ENCODE results near the gene NR5A1. TPM values are rescaled to one million over a fixed set of nuclear protein-coding genes. Genes with fewer than 3 reads are reported as not detected.

The NR5A1 gene
- total and polyA plus RNA-seq, 9 donors, result not detected

- H3K4me3 ChIP-seq (ENCODE audit: low read length), result no peak overlapping the region
- H3K27ac ChIP-seq (ENCODE audit: low read length), result no peak overlapping the region
- no peak for DNase-seq
- H3K27me3 ChIP-seq (ENCODE audit: control insufficient read depth, insufficient read depth, low read length), result peaks cover 12% of the 10 kb centered on the region
- no peaks in the 10 kb centered on the region for H3K4me1 ChIP-seq (ENCODE audit: control insufficient read depth, insufficient read depth, low read length)
- peaks cover 2% of the 10 kb centered on the region for H3K9me3 ChIP-seq (replicated peaks; ENCODE audit: control insufficient read depth, low read depth, low read length)
- no CpG with 5 or more reads among the region's 2 CpGs for WGBS (ENCODE audit: insufficient coverage)
- H3K36me3 ChIP-seq (ENCODE audit: control insufficient read depth, insufficient read depth, low read length), result no peaks in the 10 kb centered on the region
Measured at GRCh38 chr9:124443625-124444024, 63.6 kb downstream of the NR5A1 start.

- no peaks in the 10 kb centered on the region for H3K36me3 ChIP-seq (ENCODE audit: control insufficient read depth, insufficient read depth, low read length)
- H3K27ac ChIP-seq (ENCODE audit: low read length), result no peak overlapping the region
- 70% methylated on average over 2 of the region's 3 CpGs for WGBS (ENCODE audit: insufficient coverage)
- no peaks in the 10 kb centered on the region for H3K4me1 ChIP-seq (ENCODE audit: control insufficient read depth, insufficient read depth, low read length)
- no peak overlapping the region for H3K4me3 ChIP-seq (ENCODE audit: low read length)
- DNase-seq, result no peak
- H3K27me3 ChIP-seq (ENCODE audit: control insufficient read depth, insufficient read depth, low read length), result peaks cover 12% of the 10 kb centered on the region
- H3K9me3 ChIP-seq (replicated peaks; ENCODE audit: control insufficient read depth, low read depth, low read length), result peaks cover 2% of the 10 kb centered on the region
Measured at GRCh38 chr9:124442826-124443225, 64.4 kb downstream of the NR5A1 start.

GRCh38 chr9:124442379-124442778, 64.8 kb downstream of the NR5A1 start:
- Histone ChIP-seq H3K27me3 (ENCODE audit: control insufficient read depth, insufficient read depth, low read length) (peaks cover 12% of the 10 kb centered on the region), H3K27ac (ENCODE audit: low read length) (no peak overlapping the region), H3K9me3 (replicated peaks; ENCODE audit: control insufficient read depth, low read depth, low read length) (peaks cover 2% of the 10 kb centered on the region), H3K4me3 (ENCODE audit: low read length) (no peak overlapping the region), H3K4me1 (ENCODE audit: control insufficient read depth, insufficient read depth, low read length) (no peaks in the 10 kb centered on the region), H3K36me3 (ENCODE audit: control insufficient read depth, insufficient read depth, low read length) (no peaks in the 10 kb centered on the region)
- DNase-seq, result no peak

GRCh38 chr9:124441291-124441690, 65.9 kb downstream of the NR5A1 start:
- peaks cover 2% of the 10 kb centered on the region for H3K9me3 ChIP-seq (replicated peaks; ENCODE audit: control insufficient read depth, low read depth, low read length)
- no peak overlapping the region for H3K4me3 ChIP-seq (ENCODE audit: low read length)
- H3K36me3 ChIP-seq (ENCODE audit: control insufficient read depth, insufficient read depth, low read length), result no peaks in the 10 kb centered on the region
- peaks cover 11% of the 10 kb centered on the region for H3K27me3 ChIP-seq (ENCODE audit: control insufficient read depth, insufficient read depth, low read length)
- H3K27ac ChIP-seq (ENCODE audit: low read length), result no peak overlapping the region
- no peaks in the 10 kb centered on the region for H3K4me1 ChIP-seq (ENCODE audit: control insufficient read depth, insufficient read depth, low read length)
- DNase-seq, result no peak
- 72% methylated on average over 14 of the region's 16 CpGs for WGBS (ENCODE audit: insufficient coverage)

- Histone ChIP-seq H3K27ac (ENCODE audit: low read length) (no peak overlapping the region), H3K9me3 (replicated peaks; ENCODE audit: control insufficient read depth, low read depth, low read length) (peaks cover 2% of the 10 kb centered on the region), H3K4me1 (ENCODE audit: control insufficient read depth, insufficient read depth, low read length) (no peaks in the 10 kb centered on the region), H3K36me3 (ENCODE audit: control insufficient read depth, insufficient read depth, low read length) (no peaks in the 10 kb centered on the region), H3K27me3 (ENCODE audit: control insufficient read depth, insufficient read depth, low read length) (peaks cover 11% of the 10 kb centered on the region), H3K4me3 (ENCODE audit: low read length) (no peak overlapping the region)
- DNase-seq, result no peak
- WGBS (ENCODE audit: insufficient coverage), result 54% methylated on average over 5 of the region's 10 CpGs
Measured at GRCh38 chr9:124440786-124441185, 66.4 kb downstream of the NR5A1 start.

GRCh38 chr9:124439686-124440243, 67.4 kb downstream of the NR5A1 start:
- Histone ChIP-seq H3K4me3 (ENCODE audit: low read length) (no peak overlapping the region), H3K9me3 (replicated peaks; ENCODE audit: control insufficient read depth, low read depth, low read length) (peaks cover 2% of the 10 kb centered on the region), H3K36me3 (ENCODE audit: control insufficient read depth, insufficient read depth, low read length) (no peaks in the 10 kb centered on the region), H3K27ac (ENCODE audit: low read length) (no peak overlapping the region), H3K4me1 (ENCODE audit: control insufficient read depth, insufficient read depth, low read length) (no peaks in the 10 kb centered on the region), H3K27me3 (ENCODE audit: control insufficient read depth, insufficient read depth, low read length) (peaks cover 11% of the 10 kb centered on the region)
- DNase-seq, result no peak
- 97% methylated on average over 6 of the region's 6 CpGs for WGBS (ENCODE audit: insufficient coverage)

GRCh38 chr9:124439086-124439485, 68.1 kb downstream of the NR5A1 start:
- Histone ChIP-seq H3K4me1 (ENCODE audit: control insufficient read depth, insufficient read depth, low read length) (no peaks in the 10 kb centered on the region), H3K4me3 (ENCODE audit: low read length) (no peak overlapping the region), H3K36me3 (ENCODE audit: control insufficient read depth, insufficient read depth, low read length) (no peaks in the 10 kb centered on the region), H3K9me3 (replicated peaks; ENCODE audit: control insufficient read depth, low read depth, low read length) (peaks cover 2% of the 10 kb centered on the region), H3K27ac (ENCODE audit: low read length) (no peak overlapping the region), H3K27me3 (ENCODE audit: control insufficient read depth, insufficient read depth, low read length) (peaks cover 11% of the 10 kb centered on the region)
- DNase-seq, result no peak
- WGBS (ENCODE audit: insufficient coverage), result no CpG with 5 or more reads among the region's 1 CpG

GRCh38 chr9:124438091-124438490, 69.1 kb downstream of the NR5A1 start:
- no peak overlapping the region for H3K27ac ChIP-seq (ENCODE audit: low read length)
- 92% methylated on average over 7 of the region's 9 CpGs for WGBS (ENCODE audit: insufficient coverage)
- no peaks in the 10 kb centered on the region for H3K4me1 ChIP-seq (ENCODE audit: control insufficient read depth, insufficient read depth, low read length)
- DNase-seq, result no peak
- H3K27me3 ChIP-seq (ENCODE audit: control insufficient read depth, insufficient read depth, low read length), result peaks cover 13% of the 10 kb centered on the region
- H3K4me3 ChIP-seq (ENCODE audit: low read length), result no peak overlapping the region
- peaks cover 2% of the 10 kb centered on the region for H3K9me3 ChIP-seq (replicated peaks; ENCODE audit: control insufficient read depth, low read depth, low read length)
- H3K36me3 ChIP-seq (ENCODE audit: control insufficient read depth, insufficient read depth, low read length), result no peaks in the 10 kb centered on the region

- H3K36me3 ChIP-seq (ENCODE audit: control insufficient read depth, insufficient read depth, low read length), result no peaks in the 10 kb centered on the region
- H3K27me3 ChIP-seq (ENCODE audit: control insufficient read depth, insufficient read depth, low read length), result peaks cover 9% of the 10 kb centered on the region
- WGBS (ENCODE audit: insufficient coverage), result 82% methylated on average over 2 of the region's 3 CpGs
- H3K9me3 ChIP-seq (replicated peaks; ENCODE audit: control insufficient read depth, low read depth, low read length), result no peaks in the 10 kb centered on the region
- H3K27ac ChIP-seq (ENCODE audit: low read length), result no peak overlapping the region
- no peaks in the 10 kb centered on the region for H3K4me1 ChIP-seq (ENCODE audit: control insufficient read depth, insufficient read depth, low read length)
- no peak for DNase-seq
- H3K4me3 ChIP-seq (ENCODE audit: low read length), result no peak overlapping the region
Measured at GRCh38 chr9:124437086-124437485, 70.1 kb downstream of the NR5A1 start.

GRCh38 chr9:124436320-124436719, 70.9 kb downstream of the NR5A1 start:
- Histone ChIP-seq H3K4me1 (ENCODE audit: control insufficient read depth, insufficient read depth, low read length) (no peaks in the 10 kb centered on the region), H3K9me3 (replicated peaks; ENCODE audit: control insufficient read depth, low read depth, low read length) (no peaks in the 10 kb centered on the region), H3K27me3 (ENCODE audit: control insufficient read depth, insufficient read depth, low read length) (peaks cover 8% of the 10 kb centered on the region), H3K4me3 (ENCODE audit: low read length) (no peak overlapping the region), H3K27ac (ENCODE audit: low read length) (no peak overlapping the region), H3K36me3 (ENCODE audit: control insufficient read depth, insufficient read depth, low read length) (no peaks in the 10 kb centered on the region)
- peak; percentile 44 for DNase-seq

All from muscle of leg (tissue), 11 donors.